A673 (cell line): Measurements from ENCODE around the gene SOCS2. TPM values are rescaled to one million over a fixed set of nuclear protein-coding genes. Genes with fewer than 3 reads are reported as not detected.

Experiments
- BruUV-seq: library from RNA; stranded (reverse); fragments of 400-500 nt; replicated peaks from 2 replicates; lab custom pipeline; 2021; lab: Mats Ljungman, UMichigan
- CTCF ChIA-PET: fragments of 300-600 bp; sonication (Branson Sonifier 250); formaldehyde crosslinking; loops from one replicate; lab custom pipeline; 2022; ENCODE audit warnings: antibody characterized with exemption; lab: Charles Lee
- POLR2A ChIA-PET: fragments of 300-600 bp; sonication (Branson Sonifier 250); formaldehyde crosslinking; loops from one replicate; lab custom pipeline; 2022; ENCODE audit warnings: antibody characterized with exemption; ENCODE audit not compliant: low non-redundant PET; lab: Charles Lee
- DNase-seq: peaks from one replicate; pipeline ENCODE4 v3.0.0-alpha.2; 2015; ENCODE audit warnings: low spot score
- H3K27ac ChIP-seq: fragments of 200-600 bp; sonication (generic); 2 replicates; pipeline ENCODE4 v1.5.1; 2016; ENCODE audit warnings: mixed run types, low read depth, mild to moderate bottlenecking, mixed read lengths, antibody characterized with exemption, low read length; ENCODE audit not compliant: poor library complexity, severe bottlenecking
- H3K27me3 ChIP-seq: fragments of 200-600 bp; sonication (generic); replicated peaks from 2 replicates; pipeline ENCODE4 v1.6.1; 2017; ENCODE audit warnings: mixed run types, low read depth, mild to moderate bottlenecking, mixed read lengths, antibody characterized with exemption, low read length; ENCODE audit not compliant: insufficient read depth, poor library complexity
- H3K36me3 ChIP-seq: fragments of 200-600 bp; sonication (generic); 2 replicates; pipeline ENCODE4 v1.6.1; 2016; ENCODE audit warnings: mixed run types, mild to moderate bottlenecking, mixed read lengths, antibody characterized with exemption, low read length; ENCODE audit not compliant: insufficient read depth, poor library complexity, severe bottlenecking
- H3K4me1 ChIP-seq: fragments of 200-600 bp; sonication (generic); 2 replicates; pipeline ENCODE4 v1.6.1; 2017; ENCODE audit warnings: mixed run types, mild to moderate bottlenecking, mixed read lengths, antibody characterized with exemption, low read length; ENCODE audit not compliant: insufficient read depth, poor library complexity, severe bottlenecking
- H3K4me3 ChIP-seq: fragments of 200-600 bp; sonication (generic); 2 replicates; pipeline ENCODE4 v1.5.1; 2016; ENCODE audit warnings: low read depth, mixed run types, mild to moderate bottlenecking, mixed read lengths, low read length; ENCODE audit not compliant: poor library complexity, severe bottlenecking
- H3K9me3 ChIP-seq: fragments of 200-600 bp; sonication (generic); 2 replicates; pipeline ENCODE4 v1.6.1; 2016; ENCODE audit warnings: mixed run types, low read depth, mild to moderate bottlenecking, mixed read lengths, antibody characterized with exemption, low read length; ENCODE audit not compliant: poor library complexity, severe bottlenecking
- CTCF ChIP-seq: fragments of 300-800, 200-600 bp; sonication (generic); conservative IDR thresholded peaks from 2 replicates; pipeline ENCODE4 v1.5.1; 2017; ENCODE audit warnings: low read depth, mild to moderate bottlenecking, antibody characterized with exemption, low read length, moderate library complexity, mixed read lengths
- EZH2 ChIP-seq: fragments of 200-600 bp; sonication (generic); IDR thresholded peaks from 2 replicates; pipeline ENCODE4 v1.6.1; 2017; ENCODE audit warnings: borderline replicate concordance, low read depth, mild to moderate bottlenecking, mixed read lengths, antibody characterized with exemption, low read length; ENCODE audit not compliant: poor library complexity, severe bottlenecking
- intact Hi-C: fragments of 100-400 bp; cut with micrococcal nuclease; formaldehyde crosslinking; loops from one replicate; pipeline ENCODE4 v1.10.0; 2022; ENCODE audit not compliant: unreplicated experiment
- total RNA-seq: library from RNA; stranded (reverse); gene quantifications from 2 replicates; pipeline ENCODE4 v1.2.3, GENCODE V29; 2021

Gene SOCS2
- total RNA-seq, 1 experiment from 2014 or later, result 1.3 TPM

- H3K4me1 ChIP-seq, result peaks cover 21% of the 10 kb centered on the region
- H3K27me3 ChIP-seq, result no peaks in the 10 kb centered on the region
- POLR2A ChIA-PET, result no interaction called here
- no TSS peak for BruUV-seq
- intact Hi-C loops, result no loop called here
- H3K9me3 ChIP-seq, result no peaks in the 10 kb centered on the region
- CTCF ChIA-PET, result no interaction called here
- TF ChIP-seq EZH2 (no peak), CTCF (no peak)
- no peaks in the 10 kb centered on the region for H3K36me3 ChIP-seq
- DNase-seq, result no peak
- H3K4me3 ChIP-seq, result no peak overlapping the region
- no peak overlapping the region for H3K27ac ChIP-seq
Observed at GRCh38 chr12:93597608-93598007, 25.1 kb downstream of the SOCS2 start.

- BruUV-seq, result no TSS peak
- Histone ChIP-seq H3K27me3 (no peaks in the 10 kb centered on the region), H3K4me3 (no peak overlapping the region), H3K4me1 (peaks cover 10% of the 10 kb centered on the region), H3K9me3 (no peaks in the 10 kb centered on the region), H3K36me3 (no peaks in the 10 kb centered on the region), H3K27ac (no peak overlapping the region)
- POLR2A ChIA-PET, result no interaction called here
- CTCF ChIA-PET, result no interaction called here
- no peak for DNase-seq
- TF ChIP-seq CTCF (no peak), EZH2 (no peak)
- intact Hi-C loops, result no loop called here
Observed at GRCh38 chr12:93599192-93599591, 26.7 kb downstream of the SOCS2 start.

GRCh38 chr12:93601591-93601990 lies 29.1 kb downstream of the SOCS2 start:
- CTCF ChIA-PET, result no interaction called here
- intact Hi-C loops, result no loop called here
- Histone ChIP-seq H3K27me3 (no peaks in the 10 kb centered on the region), H3K27ac (no peak overlapping the region), H3K9me3 (no peaks in the 10 kb centered on the region), H3K36me3 (no peaks in the 10 kb centered on the region), H3K4me1 (no peaks in the 10 kb centered on the region), H3K4me3 (no peak overlapping the region)
- no TSS peak for BruUV-seq
- TF ChIP-seq EZH2 (no peak), CTCF (no peak)
- POLR2A ChIA-PET, result no interaction called here
- DNase-seq, result no peak
